GM12875 (cell line): ENCODE measurements around the gene MOB3A.

ENCODE experiments used
- H3K4me3 ChIP-seq: one replicate; pipeline ENCODE4 v1.5.1; 2011; ENCODE audit warnings: low read depth, low read length, control low read depth
- CTCF ChIP-seq: IDR thresholded peaks from 2 replicates; pipeline ENCODE4 v1.5.1; 2011; ENCODE audit warnings: low read depth, mild to moderate bottlenecking, control low read depth, inconsistent platforms, low read length, moderate library complexity, borderline replicate concordance; ENCODE audit not compliant: insufficient read depth

Gene MOB3A

DNA sequence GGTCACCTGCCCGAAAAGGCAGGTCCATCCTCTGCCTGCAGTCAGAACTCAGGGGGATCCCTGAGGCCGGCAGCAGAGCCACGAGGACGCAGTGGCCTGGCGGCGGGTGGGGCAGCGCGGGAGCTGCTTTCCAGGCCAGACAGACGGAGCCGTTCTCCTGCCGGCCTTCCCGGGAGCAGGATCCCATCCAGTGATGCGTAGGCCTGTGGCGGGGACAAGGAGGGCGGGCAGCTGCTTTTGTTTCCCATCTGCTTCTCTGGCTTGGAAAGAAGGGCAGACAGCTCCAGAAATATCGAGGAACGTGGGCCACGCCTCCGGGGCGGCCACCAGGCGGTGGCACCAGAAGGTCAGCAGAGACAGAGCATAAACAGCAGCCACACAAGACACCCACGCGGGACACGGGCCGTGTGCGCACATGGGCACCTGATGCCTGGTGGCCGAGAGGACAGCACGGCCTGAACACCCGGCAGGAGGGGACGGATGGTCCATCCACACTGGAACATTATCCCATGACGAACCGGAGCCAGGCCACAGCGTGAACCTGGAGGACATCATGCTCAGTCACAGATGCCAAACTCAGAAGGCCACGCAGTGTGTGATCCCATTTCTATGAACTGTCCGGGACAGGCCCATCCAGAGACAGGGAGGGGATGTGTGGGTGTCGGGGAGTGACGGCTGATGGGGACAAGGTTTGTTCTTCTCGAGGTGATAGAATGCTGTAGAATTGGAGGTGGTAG is 31.2 kb downstream of the MOB3A start:
- no peak overlapping the region for H3K4me3 ChIP-seq
- no peak for TF ChIP-seq CTCF

DNA sequence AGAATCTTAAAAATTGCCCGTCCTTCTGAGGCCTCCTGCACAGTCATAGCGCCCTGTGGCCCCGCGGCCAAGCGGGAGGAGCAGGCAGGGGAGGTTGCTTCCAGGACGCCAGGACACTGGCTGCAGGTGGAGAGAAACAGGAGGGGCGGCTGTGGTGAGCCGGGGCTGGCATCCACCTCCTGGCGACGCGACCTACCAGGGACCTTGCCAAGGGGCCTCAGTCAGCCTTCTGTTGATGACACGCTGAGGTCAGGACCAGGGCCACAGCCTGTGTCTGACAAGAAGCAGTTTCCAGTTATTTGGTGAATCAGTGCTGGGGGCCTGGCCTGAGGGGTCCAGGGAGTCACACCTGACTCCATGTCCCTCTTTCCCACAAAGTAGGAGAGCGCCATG is 31.7 kb downstream of the MOB3A start:
- no peak for TF ChIP-seq CTCF
- H3K4me3 ChIP-seq: no peak overlapping the region

DNA sequence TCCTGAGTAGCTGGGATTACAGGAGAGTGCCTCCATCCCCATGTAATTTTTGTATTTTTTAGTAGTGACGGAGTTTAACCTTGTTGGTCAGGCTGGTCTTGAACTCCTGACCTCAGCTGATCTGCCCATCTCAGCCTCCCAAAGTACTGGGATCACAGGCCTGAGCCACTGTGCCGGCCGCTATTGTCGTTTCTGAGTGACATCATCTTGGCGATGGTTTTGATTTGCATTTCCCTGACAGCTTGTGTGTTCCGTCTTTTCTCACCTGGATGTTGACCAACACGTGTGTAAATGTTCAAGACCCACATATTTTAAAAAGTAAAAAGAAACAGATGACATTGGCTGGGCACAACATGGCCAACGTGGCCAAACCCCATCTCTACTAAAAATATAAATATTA is 32.3 kb downstream of the MOB3A start:
- no peak overlapping the region for H3K4me3 ChIP-seq
- no peak for TF ChIP-seq CTCF

GRCh38 chr19:2062770-2063169 is 33.4 kb downstream of the MOB3A start:
- H3K4me3 ChIP-seq: no peak overlapping the region
- no peak for TF ChIP-seq CTCF

GRCh38 chr19:2062389-2062729 is 33.8 kb downstream of the MOB3A start:
- no peak for TF ChIP-seq CTCF
- peak overlapping the region; percentile 54 for H3K4me3 ChIP-seq

DNA sequence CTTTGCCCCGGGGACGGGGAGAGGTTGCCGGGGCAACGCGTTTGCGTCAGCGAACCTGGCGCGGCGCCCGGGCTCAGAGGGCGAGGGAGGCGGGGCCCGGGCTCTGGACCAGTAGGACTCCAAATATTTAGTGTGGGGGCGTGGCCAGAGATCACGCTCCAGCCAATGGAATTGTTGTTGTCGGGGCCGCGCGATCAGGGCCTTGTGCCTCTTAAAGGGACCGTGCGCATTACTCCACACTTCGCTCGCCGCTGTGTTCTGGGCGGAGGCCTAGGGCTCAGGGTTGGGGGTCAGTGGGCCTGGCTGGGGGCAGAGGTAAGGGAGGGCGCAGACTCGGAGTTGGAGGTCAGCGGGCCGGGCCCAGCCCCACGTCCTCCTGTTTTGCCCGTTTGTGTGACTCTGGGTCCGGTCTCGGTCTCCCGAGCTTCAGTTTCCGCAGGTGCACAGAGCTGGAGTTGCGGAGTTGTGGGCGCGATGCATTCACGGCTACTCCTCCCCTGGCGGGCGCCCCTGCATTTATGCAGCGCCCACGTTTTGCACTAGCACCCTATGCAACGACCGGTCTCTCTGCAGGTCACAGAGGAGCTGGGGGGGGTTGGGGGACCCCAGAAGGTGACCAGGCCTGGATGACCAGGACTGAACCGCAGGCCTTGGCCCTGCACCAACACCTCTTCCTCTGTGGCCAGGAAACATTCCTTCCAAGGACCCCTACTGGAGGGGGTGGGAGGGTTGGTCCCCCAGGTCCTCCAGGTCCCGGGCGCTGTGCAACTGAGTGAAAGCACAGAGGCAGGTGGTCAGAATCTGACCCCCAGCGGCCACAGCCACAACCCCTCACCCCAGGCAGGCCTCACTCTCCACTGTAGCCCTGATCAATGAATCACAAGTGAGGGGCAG is 34.4 kb downstream of the MOB3A start:
- H3K4me3 ChIP-seq: peak overlapping the region; percentile 54
- TF ChIP-seq CTCF: no peak
